ENCODE measurements around the gene HLA-A. TPM values are rescaled to one million over a fixed set of nuclear protein-coding genes. Genes with fewer than 3 reads are reported as not detected.

HLA-A gene
- total and polyA plus RNA-seq, 9 of the 15 experiments (the other 6 are each of a cell fraction or from before 2014, with no cell fraction given), result 0.46 to 3.3 TPM; not detected in 7

GRCh38 chr6:29967379-29968010, 25.2 kb downstream of the HLA-A start (continued):
- no peak for TF ChIP-seq ZNF280B (CRISPR knock-in tag; IDR thresholded peaks at IDR 0.05)
- TF ChIP-seq NR2C1 (IDR thresholded peaks at IDR 0.05), result peak; percentile 92
- TF ChIP-seq NR2C1 (tag; IDR thresholded peaks at IDR 0.05), result peak; percentile 92
- TF ChIP-seq CREB1 (IDR thresholded peaks at IDR 0.05), result no peak; the same call in 1 of the 2 replicates
- TF ChIP-seq CREB1 (CRISPR knock-in tag; IDR thresholded peaks at IDR 0.05), result no peak
- TF ChIP-seq PBX2 (CRISPR knock-in tag; IDR thresholded peaks at IDR 0.05; ENCODE audit: low read depth), result no peak
- no peak for TF ChIP-seq PBX2 (tag; conservative IDR thresholded peaks at IDR 0.05; ENCODE audit: low read depth)
- TF ChIP-seq RERE (CRISPR knock-in tag; IDR thresholded peaks at IDR 0.05; ENCODE audit: borderline replicate concordance), result no peak
- no peak for TF ChIP-seq NR4A1 (CRISPR knock-in tag; IDR thresholded peaks at IDR 0.05)
- TF ChIP-seq NR4A1 (tag; IDR thresholded peaks at IDR 0.05), result no peak
- no peak for TF ChIP-seq ZNF57 (CRISPR knock-in tag; IDR thresholded peaks at IDR 0.05)
- TF ChIP-seq ADNP (tag; IDR thresholded peaks at IDR 0.05), result no peak
- no peak for TF ChIP-seq POLR2AphosphoS2 (IDR thresholded peaks at IDR 0.05; ENCODE audit: low read length)
- no peak for TF ChIP-seq GTF2E2 (tag; IDR thresholded peaks at IDR 0.05)
- peak; percentile 72; the same call in 1 of the 2 replicates for TF ChIP-seq PHB2 (IDR thresholded peaks at IDR 0.05; ENCODE audit: low read depth)
- TF ChIP-seq EZH2 (IDR thresholded peaks at IDR 0.05; ENCODE audit: borderline replicate concordance, low read depth, low read length), result no peak
- TF ChIP-seq SNRNP70 (optimal IDR thresholded peaks at IDR 0.05; ENCODE audit: low read depth, low read length), result no peak
- TF ChIP-seq ZBED1 (IDR thresholded peaks at IDR 0.05), result no peak
